ENCODE measurements around the gene LAMB3. TPM values are rescaled to one million over a fixed set of nuclear protein-coding genes. Genes with fewer than 3 reads are reported as not detected.

The LAMB3 gene
- total and polyA plus RNA-seq, 2 donors = 13.3 to 15.3 TPM

GRCh38 chr1:209653915-209654351 is 1.7 kb upstream of the LAMB3 start:
- DNase-seq (ENCODE audit: extremely low spot score) = no peak
- 90% methylated on average over 7 of the region's 7 CpGs for WGBS

GRCh38 chr1:209652873-209653401 is 712 bp upstream of the LAMB3 start:
- Histone ChIP-seq H3K4me3 (ENCODE audit: low read depth, low read length) (no peak overlapping the region), H3K4me1 (ENCODE audit: insufficient read depth) (no peaks in the 10 kb centered on the region), H3K27ac (ENCODE audit: low read depth) (peak overlapping the region; percentile 79), H3K36me3 (ENCODE audit: insufficient read depth) (no peaks in the 10 kb centered on the region)
- 72% methylated on average over 3 of the region's 3 CpGs for WGBS
- DNase-seq (ENCODE audit: extremely low spot score) = peak; percentile 84

More at GRCh38 chr1:209653915-209654351, 1.7 kb upstream of the LAMB3 start:
- Histone ChIP-seq H3K4me3 (ENCODE audit: low read depth, low read length) (no peak overlapping the region), H3K27ac (ENCODE audit: low read depth) (peak overlapping the region; percentile 55), H3K4me1 (ENCODE audit: insufficient read depth) (no peaks in the 10 kb centered on the region), H3K36me3 (ENCODE audit: insufficient read depth) (no peaks in the 10 kb centered on the region)

GRCh38 chr1:209651138-209651587 is 1.1 kb downstream of the LAMB3 start:
- H3K4me1 ChIP-seq (ENCODE audit: insufficient read depth) = no peaks in the 10 kb centered on the region
- no peaks in the 10 kb centered on the region for H3K36me3 ChIP-seq (ENCODE audit: insufficient read depth)
- H3K27ac ChIP-seq (ENCODE audit: low read depth) = peak overlapping the region; percentile 46
- H3K4me3 ChIP-seq (ENCODE audit: low read depth, low read length) = no peak overlapping the region
- no peak for DNase-seq (ENCODE audit: extremely low spot score)
- 46% methylated on average over 5 of the region's 5 CpGs for WGBS

GRCh38 chr1:209650454-209650853 is 1.8 kb downstream of the LAMB3 start:
- Histone ChIP-seq H3K4me1 (ENCODE audit: insufficient read depth) (no peaks in the 10 kb centered on the region), H3K27ac (ENCODE audit: low read depth) (no peak overlapping the region), H3K4me3 (ENCODE audit: low read depth, low read length) (no peak overlapping the region), H3K36me3 (ENCODE audit: insufficient read depth) (no peaks in the 10 kb centered on the region)
- 85% methylated on average over 1 of the region's 1 CpG for WGBS
- no peak for DNase-seq (ENCODE audit: extremely low spot score)

- no peak for DNase-seq (ENCODE audit: extremely low spot score)
- Histone ChIP-seq H3K36me3 (ENCODE audit: insufficient read depth) (no peaks in the 10 kb centered on the region), H3K27ac (ENCODE audit: low read depth) (peak overlapping the region; percentile 47), H3K4me3 (ENCODE audit: low read depth, low read length) (no peak overlapping the region), H3K4me1 (ENCODE audit: insufficient read depth) (no peaks in the 10 kb centered on the region)
- WGBS = 57% methylated on average over 6 of the region's 6 CpGs
These were observed 3.1 kb downstream of the LAMB3 start for GRCh38 chr1:209648931-209649776.

GRCh38 chr1:209648346-209648745 is 3.9 kb downstream of the LAMB3 start:
- peaks cover 1% of the 10 kb centered on the region for H3K4me1 ChIP-seq (ENCODE audit: insufficient read depth)
- DNase-seq (ENCODE audit: extremely low spot score) = no peak
- H3K4me3 ChIP-seq (ENCODE audit: low read depth, low read length) = no peak overlapping the region
- no peak overlapping the region for H3K27ac ChIP-seq (ENCODE audit: low read depth)
- H3K36me3 ChIP-seq (ENCODE audit: insufficient read depth) = no peaks in the 10 kb centered on the region

- no peaks in the 10 kb centered on the region for H3K36me3 ChIP-seq (ENCODE audit: insufficient read depth)
- no peak overlapping the region for H3K4me3 ChIP-seq (ENCODE audit: low read depth, low read length)
- H3K4me1 ChIP-seq (ENCODE audit: insufficient read depth) = peaks cover 1% of the 10 kb centered on the region
- WGBS = 77% methylated on average over 4 of the region's 4 CpGs
- no peak for DNase-seq (ENCODE audit: extremely low spot score)
- no peak overlapping the region for H3K27ac ChIP-seq (ENCODE audit: low read depth)
These were observed 5.1 kb downstream of the LAMB3 start for GRCh38 chr1:209647156-209647555.

GRCh38 chr1:209646558-209646957 is 5.7 kb downstream of the LAMB3 start:
- H3K4me1 ChIP-seq (ENCODE audit: insufficient read depth) = peaks cover 1% of the 10 kb centered on the region
- no peak overlapping the region for H3K4me3 ChIP-seq (ENCODE audit: low read depth, low read length)
- no peak overlapping the region for H3K27ac ChIP-seq (ENCODE audit: low read depth)
- no peak for DNase-seq (ENCODE audit: extremely low spot score)
- 94% methylated on average over 5 of the region's 5 CpGs for WGBS
- H3K36me3 ChIP-seq (ENCODE audit: insufficient read depth) = no peaks in the 10 kb centered on the region

GRCh38 chr1:209645574-209646452 is 6.4 kb downstream of the LAMB3 start:
- DNase-seq (ENCODE audit: extremely low spot score) = no peak
- H3K4me3 ChIP-seq (ENCODE audit: low read depth, low read length) = no peak overlapping the region
- H3K4me1 ChIP-seq (ENCODE audit: insufficient read depth) = peaks cover 1% of the 10 kb centered on the region
- WGBS = 84% methylated on average over 16 of the region's 16 CpGs
- no peak overlapping the region for H3K27ac ChIP-seq (ENCODE audit: low read depth)
- no peaks in the 10 kb centered on the region for H3K36me3 ChIP-seq (ENCODE audit: insufficient read depth)

- Histone ChIP-seq H3K4me1 (ENCODE audit: insufficient read depth) (peaks cover 1% of the 10 kb centered on the region), H3K36me3 (ENCODE audit: insufficient read depth) (no peaks in the 10 kb centered on the region), H3K4me3 (ENCODE audit: low read depth, low read length) (no peak overlapping the region), H3K27ac (ENCODE audit: low read depth) (peak overlapping the region; percentile 44)
- DNase-seq (ENCODE audit: extremely low spot score) = no peak
- 3% methylated on average over 2 of the region's 2 CpGs for WGBS
These were observed 8.8 kb downstream of the LAMB3 start for GRCh38 chr1:209643285-209644020.

GRCh38 chr1:209642816-209643215 is 9.4 kb downstream of the LAMB3 start:
- Histone ChIP-seq H3K27ac (ENCODE audit: low read depth) (no peak overlapping the region), H3K4me1 (ENCODE audit: insufficient read depth) (peaks cover 1% of the 10 kb centered on the region), H3K36me3 (ENCODE audit: insufficient read depth) (no peaks in the 10 kb centered on the region), H3K4me3 (ENCODE audit: low read depth, low read length) (no peak overlapping the region)
- 25% methylated on average over 3 of the region's 3 CpGs for WGBS
- DNase-seq (ENCODE audit: extremely low spot score) = no peak

- Histone ChIP-seq H3K36me3 (ENCODE audit: insufficient read depth) (no peaks in the 10 kb centered on the region), H3K4me3 (ENCODE audit: low read depth, low read length) (no peak overlapping the region), H3K4me1 (ENCODE audit: insufficient read depth) (peaks cover 1% of the 10 kb centered on the region), H3K27ac (ENCODE audit: low read depth) (peak overlapping the region; percentile 2)
- 23% methylated on average over 5 of the region's 5 CpGs for WGBS
- no peak for DNase-seq (ENCODE audit: extremely low spot score)
These were observed 10.4 kb downstream of the LAMB3 start for GRCh38 chr1:209641832-209642172.

- Histone ChIP-seq H3K4me3 (ENCODE audit: low read depth, low read length) (no peak overlapping the region), H3K27ac (ENCODE audit: low read depth) (no peak overlapping the region), H3K36me3 (ENCODE audit: insufficient read depth) (no peaks in the 10 kb centered on the region), H3K4me1 (ENCODE audit: insufficient read depth) (no peaks in the 10 kb centered on the region)
- WGBS = 92% methylated on average over 5 of the region's 5 CpGs
- DNase-seq (ENCODE audit: extremely low spot score) = no peak
These were observed 16.4 kb downstream of the LAMB3 start for GRCh38 chr1:209635850-209636249.
